Esophagus squamous epithelium (tissue), 4 donors: Measurements from ENCODE around the gene TOM1.

Source experiments
- POLR2A ChIP-seq, 4 donors: fragments of 450-650 bp; IDR thresholded peaks; one replicate each; pipeline ENCODE4 v1.6.1; 2017; ENCODE audit warnings: antibody characterized with exemption in 4 of 4, mild to moderate bottlenecking in 4 of 4, moderate library complexity in 3 of 4
- TF ChIP-seq, protein P1 (sequence below), 6 experiments: fragments of 450-650 bp in 4 of 6; fragments of 200-600 bp in 2 of 6; sonication (generic) in 2 of 6; IDR thresholded peaks; one replicate each; pipeline ENCODE4 v1.5.1; 2016 to 2019; ENCODE audit warnings: antibody characterized with exemption in 6 of 6, mild to moderate bottlenecking in 4 of 6, moderate library complexity in 4 of 6

DNA sequence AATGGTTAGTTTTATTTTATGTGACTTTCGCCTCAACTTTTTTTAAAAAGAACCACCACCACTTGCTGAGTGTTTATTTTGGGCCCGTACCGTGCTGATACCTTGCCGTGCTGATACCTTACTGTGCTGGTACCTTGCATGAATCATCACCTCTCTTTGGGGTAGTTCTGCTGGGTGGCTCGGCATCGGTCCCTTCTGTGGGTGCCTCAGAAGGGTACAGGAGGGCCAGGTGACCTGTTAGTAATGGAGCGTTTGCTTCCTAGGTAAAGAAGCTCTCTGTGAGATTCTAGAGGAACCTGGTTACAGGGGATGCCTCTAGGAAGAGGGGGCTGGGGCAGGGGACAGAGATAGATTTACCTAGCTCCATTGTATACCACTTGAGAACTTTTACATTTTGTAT is 17.1 kb downstream of the TOM1 start:
- TF ChIP-seq, protein P1, sequence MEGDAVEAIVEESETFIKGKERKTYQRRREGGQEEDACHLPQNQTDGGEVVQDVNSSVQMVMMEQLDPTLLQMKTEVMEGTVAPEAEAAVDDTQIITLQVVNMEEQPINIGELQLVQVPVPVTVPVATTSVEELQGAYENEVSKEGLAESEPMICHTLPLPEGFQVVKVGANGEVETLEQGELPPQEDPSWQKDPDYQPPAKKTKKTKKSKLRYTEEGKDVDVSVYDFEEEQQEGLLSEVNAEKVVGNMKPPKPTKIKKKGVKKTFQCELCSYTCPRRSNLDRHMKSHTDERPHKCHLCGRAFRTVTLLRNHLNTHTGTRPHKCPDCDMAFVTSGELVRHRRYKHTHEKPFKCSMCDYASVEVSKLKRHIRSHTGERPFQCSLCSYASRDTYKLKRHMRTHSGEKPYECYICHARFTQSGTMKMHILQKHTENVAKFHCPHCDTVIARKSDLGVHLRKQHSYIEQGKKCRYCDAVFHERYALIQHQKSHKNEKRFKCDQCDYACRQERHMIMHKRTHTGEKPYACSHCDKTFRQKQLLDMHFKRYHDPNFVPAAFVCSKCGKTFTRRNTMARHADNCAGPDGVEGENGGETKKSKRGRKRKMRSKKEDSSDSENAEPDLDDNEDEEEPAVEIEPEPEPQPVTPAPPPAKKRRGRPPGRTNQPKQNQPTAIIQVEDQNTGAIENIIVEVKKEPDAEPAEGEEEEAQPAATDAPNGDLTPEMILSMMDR (IDR thresholded peaks at IDR 0.05): no peak
- TF ChIP-seq POLR2A (IDR thresholded peaks at IDR 0.05): no peak
